RPMI8226 (cell line): ENCODE results near the gene TRMT44.
"Not testable (repeated sequence)": the region's sequence is repeated elsewhere in the genome, so short reads cannot be mapped to it uniquely, and the experiment has no call there.

Experiments used
- DNase-seq: peaks from one replicate; pipeline ENCODE4 v3.0.0-alpha.2; 2015

Gene TRMT44

DNA sequence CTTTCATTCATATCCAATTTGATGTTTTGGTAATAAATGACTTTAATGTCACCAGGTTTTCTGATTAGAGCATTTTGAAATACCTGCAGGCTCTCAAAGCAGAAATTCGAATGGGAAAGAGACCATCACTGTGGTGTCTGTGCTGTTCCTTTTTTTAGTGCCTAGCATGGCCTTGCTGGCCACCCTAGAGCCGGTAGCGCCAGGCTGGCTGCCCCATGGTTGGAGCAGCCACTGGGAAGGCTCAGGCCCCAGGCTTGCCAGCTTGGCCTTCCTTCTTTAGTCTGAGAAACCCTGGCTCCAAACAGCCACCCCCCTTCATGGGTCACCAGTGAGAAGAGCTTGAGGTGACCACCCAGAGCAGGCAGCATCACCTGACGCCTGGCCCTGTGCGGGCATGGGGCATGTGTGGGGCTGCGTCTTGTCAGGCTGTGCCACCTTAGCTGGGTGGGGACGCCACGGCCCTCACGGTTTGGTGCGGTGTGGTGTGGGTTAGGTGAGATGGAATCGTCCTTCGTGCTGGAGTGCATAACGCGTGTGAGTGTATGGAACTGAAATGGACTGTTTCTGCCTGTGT lies 30.0 kb downstream of the TRMT44 start:
- DNase-seq = no peak

DNA sequence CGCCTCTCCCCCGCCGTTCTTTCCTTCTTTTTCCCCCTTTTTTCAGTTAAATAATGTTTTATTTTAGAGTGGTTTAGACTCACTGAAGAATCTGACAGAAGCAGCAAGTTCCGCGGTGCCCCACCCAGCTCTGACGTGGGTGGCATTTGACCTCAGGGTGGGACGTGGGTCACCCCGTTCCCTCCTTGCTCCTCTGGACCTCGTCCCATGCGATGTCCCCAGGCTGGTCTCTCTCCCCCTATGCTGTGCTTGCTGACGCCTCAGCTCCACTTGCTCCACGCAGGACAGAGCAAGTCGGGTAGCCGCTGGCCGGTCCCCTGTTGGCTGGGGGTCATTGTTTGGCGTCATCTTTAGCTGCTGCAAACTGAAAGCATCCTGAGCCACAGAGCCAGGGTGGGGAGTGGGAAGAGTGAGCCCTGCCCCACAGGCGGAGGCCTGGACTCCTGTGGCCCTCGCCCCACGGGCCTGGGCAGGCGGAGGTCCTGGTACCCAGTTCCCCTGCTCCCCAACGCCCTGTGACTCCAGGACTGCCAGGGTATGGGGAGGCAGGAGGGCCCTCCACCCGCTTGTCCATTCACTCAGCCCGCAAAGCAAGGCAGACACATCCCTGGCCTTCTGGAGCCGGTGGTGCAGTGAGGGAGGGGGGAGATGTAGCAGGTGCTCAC lies 30.8 kb downstream of the TRMT44 start:
- no peak for DNase-seq

DNA sequence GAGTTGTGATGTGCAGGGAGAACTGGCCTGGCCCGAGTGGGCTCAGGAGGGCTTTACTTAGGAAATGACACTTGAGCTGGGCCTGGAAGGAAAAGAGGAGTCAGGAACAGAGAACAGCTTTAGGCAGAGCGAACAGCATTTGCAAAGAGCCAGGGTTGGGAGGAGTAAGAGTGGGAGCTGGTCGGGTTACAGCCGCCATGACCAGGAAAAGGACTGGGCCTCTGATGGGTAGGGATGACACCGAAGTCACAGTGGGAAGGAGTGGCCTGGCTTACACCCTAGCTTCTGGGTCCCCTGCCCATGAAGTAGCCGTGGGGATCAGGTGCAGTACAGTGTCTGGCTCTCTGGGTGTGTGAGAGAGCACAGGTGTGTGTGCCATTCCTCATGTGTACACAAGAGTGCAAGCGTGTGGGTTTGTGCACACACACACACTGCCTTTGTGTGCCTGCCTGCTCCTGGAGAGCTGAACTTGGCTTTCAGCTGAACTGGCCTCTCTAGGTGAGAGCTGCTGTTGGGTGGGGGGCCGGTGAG lies 31.6 kb downstream of the TRMT44 start:
- no peak for DNase-seq

DNA sequence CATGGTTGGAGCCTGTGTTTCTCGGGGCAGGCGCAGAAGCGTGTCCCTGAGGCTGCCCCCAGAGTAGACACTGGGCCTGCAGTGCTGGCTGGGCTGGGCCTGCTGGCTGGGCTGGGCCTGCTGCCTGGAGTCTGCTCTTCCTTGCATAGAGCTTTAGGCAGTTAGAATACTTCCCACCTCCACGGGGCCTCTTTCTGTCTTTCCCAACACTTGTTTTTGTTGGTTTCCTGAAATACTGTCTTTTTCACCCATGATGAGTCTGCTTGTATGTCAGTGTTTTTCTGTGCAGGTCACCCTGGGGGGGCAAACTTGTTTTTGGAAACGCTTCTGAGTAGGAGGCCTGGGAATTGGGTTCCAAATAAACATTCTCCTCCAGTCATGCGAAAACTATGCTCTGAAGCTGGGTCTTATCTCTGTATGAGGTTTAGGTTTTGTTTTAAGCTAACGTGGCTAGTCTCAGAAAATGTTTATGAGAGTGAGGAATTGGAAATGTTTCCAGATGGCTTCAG lies 32.2 kb downstream of the TRMT44 start:
- DNase-seq = no peak

DNA sequence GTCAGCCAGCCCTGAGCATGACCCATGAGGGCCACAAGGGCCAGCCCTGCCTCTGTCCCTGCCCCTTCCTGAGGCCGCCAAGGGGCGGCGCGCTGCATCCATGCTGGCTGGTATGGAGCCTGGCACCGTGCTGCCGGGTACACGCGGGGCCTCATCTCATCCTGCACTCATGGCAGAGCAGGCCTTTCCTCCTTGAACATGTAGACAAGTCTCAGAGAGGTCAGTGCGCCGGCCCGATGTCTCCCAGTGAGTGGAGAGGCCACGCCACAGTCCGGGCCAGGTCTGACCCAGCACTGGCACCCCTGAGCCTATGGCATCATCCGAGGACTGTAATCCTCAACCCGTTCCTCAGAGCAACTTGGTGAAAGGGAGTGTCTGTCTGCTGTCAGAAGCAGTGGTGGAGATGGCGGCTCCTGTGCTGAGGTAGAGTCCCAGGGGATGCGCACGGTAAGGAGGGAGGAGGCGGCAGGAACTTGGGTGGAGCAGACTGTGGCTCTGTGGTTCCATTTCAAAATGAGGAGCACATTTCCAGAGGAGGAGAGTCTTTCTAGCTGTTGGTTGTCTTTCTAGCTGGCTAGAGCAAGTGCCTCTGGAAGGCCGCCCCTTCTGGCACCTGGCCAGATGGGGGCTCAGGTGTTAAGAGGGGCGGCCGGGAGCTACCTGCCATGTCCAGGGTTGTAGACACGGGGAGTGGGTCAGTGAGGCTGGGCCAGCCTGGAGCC lies 32.8 kb downstream of the TRMT44 start:
- no peak for DNase-seq

DNA sequence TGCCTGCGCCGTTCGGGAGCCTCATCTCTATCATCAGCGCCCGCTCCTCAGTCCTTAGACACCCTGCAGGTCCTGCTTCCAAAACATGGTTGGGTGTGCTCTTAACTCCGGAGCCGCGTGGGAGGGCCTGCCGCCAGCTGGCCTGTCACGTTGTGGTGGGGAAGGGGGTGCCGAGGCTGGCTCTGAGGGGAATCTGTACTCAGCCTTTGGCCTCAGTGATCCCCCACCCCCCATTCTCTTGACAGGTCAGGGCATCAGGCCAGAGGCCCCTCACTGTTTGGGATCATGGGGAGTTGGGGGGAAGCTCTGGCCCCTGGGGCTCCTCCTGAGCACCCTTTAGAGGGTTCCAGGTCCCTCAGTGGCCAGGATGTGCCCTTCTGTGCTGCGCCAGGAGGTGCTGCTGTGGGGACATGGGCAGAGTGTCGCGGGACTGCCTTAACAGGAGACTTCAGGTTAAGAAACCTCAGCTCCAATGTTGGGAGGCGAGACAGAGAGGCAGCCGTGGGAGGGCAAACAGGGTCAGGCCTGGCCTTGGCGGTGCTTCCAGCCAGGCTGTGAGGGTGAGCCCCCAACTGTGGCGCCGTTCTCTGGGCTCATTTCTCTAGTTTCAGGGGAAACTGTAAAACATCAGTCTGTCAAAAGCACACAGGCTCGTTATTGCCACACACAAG lies 33.5 kb downstream of the TRMT44 start:
- DNase-seq = no peak

DNA sequence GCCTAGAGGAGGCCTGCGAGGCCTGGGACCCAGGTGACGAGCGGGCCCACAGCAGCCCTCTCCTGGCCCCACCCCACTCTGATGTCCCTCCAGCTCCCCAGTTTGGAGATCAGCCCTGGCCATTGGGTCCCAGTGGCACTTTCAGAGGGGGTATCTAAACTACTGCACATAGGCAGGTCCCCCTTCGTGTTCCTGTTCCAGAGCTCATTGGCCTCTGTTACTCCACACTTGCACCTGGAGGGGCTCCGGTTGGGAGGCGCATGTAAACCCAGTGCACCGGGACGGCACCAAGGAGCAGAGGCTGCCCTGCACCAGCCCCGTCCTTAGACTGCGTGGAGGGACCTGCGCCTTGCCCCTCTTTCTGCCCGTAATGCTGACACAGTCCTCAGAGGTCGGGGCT lies 34.3 kb downstream of the TRMT44 start:
- no peak for DNase-seq

DNA sequence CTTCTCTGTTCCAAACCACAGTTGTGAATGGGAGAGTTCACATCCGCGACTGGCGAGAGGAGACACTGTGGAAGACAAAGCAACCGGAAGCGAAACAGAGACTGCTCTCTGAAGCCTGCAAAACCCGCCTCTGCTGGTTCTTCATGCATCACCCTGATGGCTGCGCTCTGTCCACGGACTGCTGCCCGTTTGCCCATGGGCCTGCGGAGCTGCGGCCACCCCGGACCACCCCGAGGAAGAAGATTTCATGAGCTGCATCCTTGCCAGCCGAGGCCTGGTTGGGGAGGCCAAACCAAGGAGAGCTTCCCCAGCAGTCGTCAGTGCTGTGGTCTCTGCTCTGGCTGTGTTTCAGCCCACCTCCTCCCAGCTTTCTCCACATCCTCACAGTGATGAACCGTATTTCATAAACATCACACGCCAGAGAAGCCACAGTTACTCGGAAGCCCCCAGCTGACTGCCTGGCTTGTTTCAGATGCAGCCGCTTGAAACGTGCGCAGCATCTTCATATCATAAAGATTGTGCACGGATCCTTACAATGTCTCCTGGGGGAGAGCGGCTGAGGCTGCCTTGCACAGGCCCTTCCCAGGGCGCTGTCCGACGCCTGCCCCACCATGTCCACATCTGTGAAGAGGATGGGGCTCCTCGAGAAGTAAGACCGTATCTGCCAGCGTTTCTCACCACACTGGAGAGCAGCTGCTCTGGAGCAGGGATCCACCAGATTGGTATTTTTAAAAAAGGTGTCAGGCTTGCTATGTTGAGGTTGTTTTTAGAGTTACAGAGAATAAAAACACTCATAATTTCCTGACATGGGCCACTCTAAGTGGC lies 35.4 kb downstream of the TRMT44 start:
- DNase-seq = no peak

DNA sequence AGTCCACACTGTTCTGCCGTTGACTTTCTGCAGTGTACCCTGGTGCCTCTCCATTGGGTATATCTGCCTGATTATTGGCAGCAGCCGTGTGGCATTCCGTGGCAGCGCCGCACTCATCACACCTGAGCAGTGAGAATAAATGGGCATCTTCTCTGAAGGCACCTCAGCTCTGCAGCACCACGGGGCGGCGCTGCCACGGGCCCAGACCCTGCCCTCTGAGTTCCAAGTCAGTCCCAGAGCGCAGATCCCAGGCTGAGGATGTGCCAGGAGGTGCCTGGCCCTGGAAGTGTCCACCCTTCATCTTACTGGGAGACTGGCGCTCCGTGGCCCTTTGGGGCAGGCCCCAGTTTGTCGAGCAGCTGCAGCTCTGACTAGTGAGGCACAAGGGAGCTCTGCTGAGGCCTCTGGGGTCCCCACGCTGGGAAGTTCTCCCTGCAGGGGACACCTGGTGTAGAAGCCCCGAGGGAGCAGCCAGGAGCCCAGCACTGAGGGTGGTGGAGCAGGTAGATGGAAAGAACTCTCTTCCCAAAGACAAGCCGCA lies 36.6 kb downstream of the TRMT44 start:
- no peak for DNase-seq

DNA sequence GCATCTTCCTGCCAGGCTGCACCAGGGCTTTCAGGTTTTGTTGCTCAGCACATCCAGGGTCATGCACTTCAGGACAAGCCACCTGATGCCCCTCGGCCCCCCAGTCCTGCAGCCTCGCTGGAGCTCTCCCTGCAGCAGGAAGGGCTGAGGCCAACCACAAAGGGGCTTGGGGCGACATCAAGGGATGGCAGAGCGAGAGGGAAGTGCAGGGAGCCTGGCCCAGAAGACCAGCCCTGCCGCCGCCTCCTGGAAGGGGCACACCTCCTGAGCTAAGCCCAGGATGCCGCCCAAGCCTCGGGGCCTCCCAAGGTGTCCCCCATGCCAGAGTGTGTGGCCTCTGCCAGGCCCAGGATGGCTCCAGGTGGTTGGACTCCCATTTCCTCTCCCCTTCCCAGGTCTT lies 37.1 kb downstream of the TRMT44 start:
- DNase-seq = no peak

DNA sequence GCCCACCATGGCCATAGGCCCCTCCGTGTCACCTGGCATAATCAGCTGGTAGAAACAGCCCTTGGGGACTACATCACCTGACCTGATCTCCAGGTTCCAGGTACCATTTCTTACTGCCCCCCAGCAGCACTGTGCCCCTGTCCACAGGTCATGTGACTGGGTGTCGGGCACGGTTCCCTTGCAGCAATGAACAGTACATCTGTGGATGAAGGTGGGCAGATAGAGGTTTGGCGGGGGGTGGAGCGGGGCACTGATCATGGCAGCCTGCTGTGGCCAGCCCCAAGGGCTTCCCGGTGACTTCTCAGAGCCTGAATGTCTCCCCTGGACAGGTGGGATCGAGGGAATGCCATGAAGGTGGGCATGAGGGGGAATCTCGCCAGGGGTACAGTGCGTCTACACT lies 37.8 kb downstream of the TRMT44 start:
- DNase-seq = no peak

DNA sequence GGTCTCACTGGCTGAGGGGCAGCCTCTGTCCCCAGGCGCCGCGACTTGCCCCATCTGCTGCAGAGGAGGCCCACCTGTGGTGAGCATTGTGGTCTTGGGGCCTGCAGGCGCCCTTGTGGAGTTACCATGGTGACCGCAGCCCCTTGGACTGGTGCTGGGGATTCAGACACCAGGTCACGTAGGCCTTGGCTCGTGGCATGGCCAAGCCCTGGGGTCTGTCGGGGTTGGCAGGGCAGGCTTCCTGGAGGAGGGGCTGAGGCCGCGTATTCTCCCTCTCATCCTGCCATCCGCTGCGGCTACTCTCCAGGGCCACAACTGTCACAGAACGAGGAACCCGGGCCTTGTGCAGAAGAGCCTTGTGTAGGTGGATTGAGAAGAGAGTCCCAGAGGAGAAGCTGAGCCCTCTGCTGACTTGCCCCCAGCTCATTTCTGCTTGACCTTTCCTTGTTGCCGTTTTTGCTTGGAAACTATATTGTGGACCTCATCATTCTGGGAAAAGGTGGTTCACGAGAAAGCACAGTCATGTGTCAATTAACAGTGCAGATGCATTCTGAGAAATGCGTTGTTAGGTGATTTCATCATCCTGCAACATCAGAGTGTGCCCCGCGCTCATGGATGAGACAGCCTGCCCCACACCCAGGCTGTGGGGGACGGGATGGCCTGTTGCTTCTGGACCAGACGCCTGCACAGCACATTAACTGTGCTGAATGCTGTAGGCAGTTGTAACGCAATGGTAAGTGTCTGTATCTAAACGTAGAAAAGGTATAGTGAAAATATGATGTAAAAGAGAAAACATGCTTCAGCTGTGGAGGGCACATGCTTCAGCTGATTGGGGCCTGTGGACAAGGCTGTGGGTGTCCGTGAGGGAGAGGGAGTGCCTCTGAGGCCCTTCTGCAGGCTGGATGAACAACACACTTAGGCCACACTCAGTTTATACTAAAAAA lies 38.5 kb downstream of the TRMT44 start:
- no peak for DNase-seq

DNA sequence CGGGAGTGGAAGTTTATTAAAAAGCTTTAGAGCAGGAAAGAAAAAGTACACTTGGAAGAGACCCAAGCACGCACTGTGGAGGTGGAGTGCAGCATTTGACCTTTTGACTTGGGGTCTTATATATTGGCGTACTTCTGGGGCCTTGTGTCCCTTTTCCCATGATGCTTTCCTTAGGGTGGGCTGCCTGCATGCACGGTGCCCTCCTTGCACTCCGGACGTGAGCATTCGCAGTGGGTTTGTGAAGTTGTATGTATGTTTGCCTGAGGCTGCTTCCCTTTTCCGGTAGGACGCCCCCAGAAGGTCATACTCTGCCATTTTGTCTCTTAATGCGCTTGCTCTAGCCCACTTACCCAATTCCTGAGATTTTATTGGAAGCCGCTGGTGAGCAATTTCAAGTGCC lies 39.6 kb downstream of the TRMT44 start:
- no peak for DNase-seq

DNA sequence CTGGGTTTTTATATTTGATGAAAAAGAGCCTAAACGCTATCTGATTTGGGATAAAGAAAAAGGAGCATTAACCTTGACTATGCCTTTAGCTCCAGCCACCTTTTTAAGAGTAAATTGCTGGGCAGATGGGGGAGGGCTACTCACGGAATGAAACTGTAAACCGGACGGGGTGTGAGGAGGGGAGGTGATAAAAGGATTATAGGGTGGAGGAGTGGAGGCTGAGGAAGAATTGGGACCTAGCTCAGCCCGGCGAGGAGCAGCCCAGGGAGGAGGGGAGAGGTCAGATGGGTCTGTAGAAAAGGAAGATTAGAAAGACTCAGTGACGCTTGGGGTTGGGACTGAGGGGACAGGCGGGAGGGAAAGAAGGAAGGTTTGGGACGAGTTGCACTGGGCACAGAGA lies 46.1 kb downstream of the TRMT44 start:
- not testable (repeated sequence) for DNase-seq

DNA sequence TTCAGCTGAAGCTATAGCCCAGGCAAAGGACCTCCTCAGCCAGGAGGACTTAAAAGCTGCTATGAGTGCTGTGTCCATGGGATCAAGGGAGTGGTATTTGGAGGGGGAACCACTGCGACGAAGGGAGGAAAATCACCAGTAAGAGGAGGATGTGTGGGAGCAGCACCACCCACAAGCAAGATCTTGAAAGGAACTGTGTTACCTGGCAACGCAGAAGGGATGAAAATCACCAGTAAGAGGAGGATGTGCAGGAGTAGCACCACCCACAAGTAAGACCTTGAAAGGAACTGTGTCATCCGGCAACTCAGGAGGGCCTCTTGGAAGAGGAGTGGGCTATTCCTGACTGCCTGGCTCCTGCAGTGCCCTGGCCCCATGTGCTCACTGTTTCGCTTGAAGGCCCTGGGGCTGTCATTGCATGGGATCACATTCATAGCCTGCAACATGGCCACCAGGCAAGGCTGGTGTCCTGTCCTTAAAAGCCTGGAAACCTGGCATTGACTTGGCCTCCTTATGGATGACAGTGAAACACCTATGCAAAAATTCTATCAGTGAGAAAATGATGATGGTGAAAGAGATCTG lies 48.3 kb downstream of the TRMT44 start:
- no peak for DNase-seq

DNA sequence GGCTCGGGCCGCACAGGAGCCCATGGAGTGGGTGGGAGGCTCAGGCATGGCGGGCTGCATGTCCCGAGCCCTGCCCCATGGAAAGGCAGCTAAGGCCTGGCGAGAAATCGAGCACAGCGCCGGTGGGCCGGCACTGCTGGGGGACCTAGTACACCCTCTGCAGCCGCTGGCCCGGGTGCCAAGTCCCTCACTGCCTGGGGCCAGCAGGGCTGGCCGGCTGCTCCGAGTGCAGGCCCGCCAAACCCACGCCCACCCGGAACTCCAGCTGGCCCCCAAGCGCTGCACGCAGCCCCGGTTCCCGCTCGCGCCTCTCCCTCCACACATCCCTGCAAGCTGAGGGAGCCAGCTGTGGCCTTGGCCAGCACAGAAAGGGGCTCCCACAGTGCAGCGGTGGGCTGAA lies 50.9 kb downstream of the TRMT44 start:
- not testable (repeated sequence) for DNase-seq

DNA sequence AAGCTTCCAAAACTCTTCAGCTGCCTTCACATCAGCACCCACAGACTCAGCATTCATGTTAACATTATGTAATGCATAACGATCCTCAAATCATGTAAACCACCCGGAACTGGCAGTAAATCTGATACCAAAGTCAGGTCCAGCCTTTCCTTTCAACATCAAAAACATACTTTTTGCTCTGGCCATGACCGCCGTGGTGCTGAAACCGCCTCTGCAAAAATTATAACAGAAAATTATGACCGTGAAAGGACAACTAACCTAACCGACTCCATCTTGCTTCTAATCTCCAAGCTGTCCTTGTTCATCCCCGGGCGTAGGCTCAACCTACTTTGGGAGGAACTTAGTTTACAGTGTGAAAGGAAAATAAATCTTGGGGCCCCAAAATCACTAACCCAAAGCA lies 51.6 kb downstream of the TRMT44 start:
- no peak for DNase-seq

DNA sequence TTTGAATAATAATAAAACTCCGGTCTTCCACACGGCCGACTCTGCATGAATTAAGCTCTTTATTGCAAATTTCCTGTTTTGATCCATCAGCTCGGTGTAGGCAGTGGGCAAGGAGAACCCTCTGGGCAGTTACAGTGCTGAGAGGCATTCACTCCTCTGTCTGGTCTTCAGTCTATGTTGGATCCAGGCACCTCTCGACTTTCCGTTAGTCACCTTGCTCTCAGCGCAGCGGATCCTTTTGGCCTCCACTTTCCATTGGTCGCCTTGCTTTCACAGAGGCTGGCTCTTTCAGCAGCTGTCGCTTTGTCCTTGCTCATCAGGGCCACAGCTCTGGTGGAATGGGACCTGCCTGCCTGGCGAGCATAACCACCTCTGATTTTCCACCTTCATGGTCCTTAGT lies 52.9 kb downstream of the TRMT44 start:
- DNase-seq = no peak

DNA sequence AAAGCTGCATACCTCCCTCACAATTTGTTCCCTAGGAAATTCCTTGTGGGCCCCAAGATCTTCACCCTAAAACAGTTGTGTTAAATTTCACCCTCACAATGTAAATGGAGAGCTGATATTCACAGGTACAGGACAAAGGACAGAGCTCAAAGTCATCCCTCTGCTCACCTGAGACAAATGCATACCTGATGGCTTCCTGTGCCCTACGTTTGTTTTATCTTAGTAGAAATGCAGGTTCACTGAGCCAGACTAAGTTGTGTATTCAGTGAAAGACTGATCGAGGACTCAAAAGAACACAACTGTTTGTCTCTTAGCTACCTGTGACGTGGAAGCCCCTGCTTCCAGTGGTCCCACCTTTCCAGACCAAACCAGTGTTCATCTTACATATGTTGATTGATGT lies 53.6 kb downstream of the TRMT44 start:
- no peak for DNase-seq

DNA sequence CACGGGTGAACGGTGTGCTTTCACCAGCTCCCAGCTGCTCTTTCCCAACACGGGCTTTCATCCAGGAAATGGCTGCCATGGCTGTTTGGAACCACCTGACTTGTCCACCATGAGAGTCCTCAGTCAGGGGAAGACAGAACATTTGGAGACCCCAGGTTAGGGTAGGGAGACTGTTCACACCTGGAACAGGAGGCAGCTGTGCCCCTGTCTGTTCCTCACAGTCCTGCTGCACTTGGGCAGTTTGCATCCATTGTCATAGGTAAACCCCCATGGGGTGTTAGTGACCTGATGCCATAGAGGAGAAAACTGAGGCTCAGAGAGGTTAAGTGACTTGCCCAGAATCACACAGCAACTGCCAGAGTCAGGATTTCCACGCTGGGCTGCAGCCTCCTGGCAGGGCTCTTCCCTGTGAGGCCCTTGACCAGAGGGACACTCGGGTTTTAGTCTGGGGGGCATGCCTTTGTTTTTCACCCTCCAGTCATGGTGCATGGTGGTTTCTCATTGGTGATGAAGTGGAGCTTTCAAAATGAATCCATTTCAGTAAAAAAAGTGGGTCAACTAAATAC lies 54.5 kb downstream of the TRMT44 start:
- no peak for DNase-seq
